ENCODE data around the gene CNKSR3.
A peak's percentile ranks its signal among the peaks of the same experiment; 100 is the strongest.

Gene CNKSR3

GRCh38 chr6:154410619-154411072 is 99.8 kb downstream of the CNKSR3 start:
- DNase-seq = peak in 1 of 3 donors; percentile 13

GRCh38 chr6:154408891-154409500 is 101.5 kb downstream of the CNKSR3 start:
- DNase-seq = peak in 2 of 3 donors; percentile 18 to 19

GRCh38 chr6:154407440-154407839 is 103.0 kb downstream of the CNKSR3 start:
- no peak for DNase-seq

- no peak for DNase-seq
These were observed 103.6 kb downstream of the CNKSR3 start for GRCh38 chr6:154406869-154407268.

- DNase-seq = no peak
These were observed 104.2 kb downstream of the CNKSR3 start for GRCh38 chr6:154406301-154406700.

- no peak for DNase-seq
These were observed 105.6 kb downstream of the CNKSR3 start for GRCh38 chr6:154404791-154405400.

GRCh38 chr6:154403788-154404187 is 106.7 kb downstream of the CNKSR3 start:
- DNase-seq = no peak

GRCh38 chr6:154402081-154402780 is 108.3 kb downstream of the CNKSR3 start:
- no peak for DNase-seq

GRCh38 chr6:154399097-154399496 is 111.4 kb downstream of the CNKSR3 start:
- DNase-seq = peak in 1 of 3 donors; percentile 10

GRCh38 chr6:154397491-154398195 is 112.8 kb downstream of the CNKSR3 start:
- DNase-seq = no peak

- DNase-seq = no peak
These were observed 114.6 kb downstream of the CNKSR3 start for GRCh38 chr6:154395878-154396277.

- DNase-seq = no peak
These were observed 115.2 kb downstream of the CNKSR3 start for GRCh38 chr6:154395316-154395715.

GRCh38 chr6:154394571-154394970 is 115.9 kb downstream of the CNKSR3 start:
- DNase-seq = no peak

- DNase-seq = no peak
These were observed 120.5 kb downstream of the CNKSR3 start for GRCh38 chr6:154390034-154390433.

- no peak for DNase-seq
These were observed 121.7 kb downstream of the CNKSR3 start for GRCh38 chr6:154388803-154389202.

GRCh38 chr6:154386848-154387717 is 123.4 kb downstream of the CNKSR3 start:
- DNase-seq = peak in 1 of 3 donors; percentile 19

GRCh38 chr6:154384191-154384590 is 126.3 kb downstream of the CNKSR3 start:
- DNase-seq = no peak

GRCh38 chr6:154383273-154383672 is 127.2 kb downstream of the CNKSR3 start:
- DNase-seq = no peak

GRCh38 chr6:154382740-154383139 is 127.7 kb downstream of the CNKSR3 start:
- no peak for DNase-seq

GRCh38 chr6:154381548-154381947 is 128.9 kb downstream of the CNKSR3 start:
- no peak for DNase-seq

GRCh38 chr6:154380741-154381140 is 129.7 kb downstream of the CNKSR3 start:
- peak; percentile 38 to 63 (median 53) for DNase-seq

GRCh38 chr6:154379585-154379984 is 130.9 kb downstream of the CNKSR3 start:
- no peak for DNase-seq
